T47D (cell line): Measurements from ENCODE around the gene R3HDM2.

ENCODE experiments used
- DNase-seq, 2 experiments: peaks; one replicate each; pipeline versions ENCODE4 v3.0.0 to v3.0.0-alpha.2; 2011 to 2012; ENCODE audit warnings: low read depth in 1 of 2, low spot score in 1 of 2
- JUND ChIP-seq: IDR thresholded peaks from 2 replicates; pipeline ENCODE4 v1.6.1; 2012; ENCODE audit warnings: low read depth
- in situ Hi-C: cut with HindIII; loops from 2 replicates; pipeline ENCODE4 v1.10.0; 2016; ENCODE audit warnings: low sequenced_read_pairs, low pct_unique_long_range_greater_than_20kb

R3HDM2 gene

DNA sequence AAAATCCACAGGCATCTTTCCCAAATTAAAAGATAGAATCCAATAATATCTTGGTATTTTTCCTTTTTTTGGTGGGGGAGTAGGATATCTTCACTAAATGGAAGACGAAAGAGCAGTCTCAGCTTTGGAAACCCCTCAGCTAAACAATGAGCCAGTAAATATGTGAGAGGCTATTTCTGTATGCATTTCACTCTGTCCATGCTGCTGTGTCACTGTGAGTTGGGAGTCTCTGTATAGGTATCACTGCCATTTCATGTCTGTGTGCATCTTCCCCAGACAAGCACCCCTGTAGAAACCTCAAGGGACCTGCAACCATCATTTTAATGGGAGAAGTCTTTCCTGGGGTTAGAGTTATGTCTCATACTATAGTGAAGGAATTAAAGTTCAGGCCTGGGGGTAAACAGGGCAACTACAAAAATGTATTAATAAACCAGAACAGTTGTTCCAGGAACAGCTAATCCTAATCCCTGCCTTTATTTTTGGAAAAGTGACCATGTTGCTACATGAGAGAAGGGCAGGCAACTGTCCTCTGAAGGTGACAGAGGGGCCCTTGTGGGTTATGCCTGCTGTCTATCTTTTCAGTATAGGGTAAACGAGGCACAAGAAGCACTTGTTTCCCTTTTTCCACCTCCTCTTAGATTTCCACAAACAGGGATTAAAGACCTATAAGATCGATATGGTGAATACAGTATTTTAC lies 168.6 kb downstream of the R3HDM2 start:
- in situ Hi-C loops, result no loop called here
- no peak for TF ChIP-seq JUND
- DNase-seq, result no peak

DNA sequence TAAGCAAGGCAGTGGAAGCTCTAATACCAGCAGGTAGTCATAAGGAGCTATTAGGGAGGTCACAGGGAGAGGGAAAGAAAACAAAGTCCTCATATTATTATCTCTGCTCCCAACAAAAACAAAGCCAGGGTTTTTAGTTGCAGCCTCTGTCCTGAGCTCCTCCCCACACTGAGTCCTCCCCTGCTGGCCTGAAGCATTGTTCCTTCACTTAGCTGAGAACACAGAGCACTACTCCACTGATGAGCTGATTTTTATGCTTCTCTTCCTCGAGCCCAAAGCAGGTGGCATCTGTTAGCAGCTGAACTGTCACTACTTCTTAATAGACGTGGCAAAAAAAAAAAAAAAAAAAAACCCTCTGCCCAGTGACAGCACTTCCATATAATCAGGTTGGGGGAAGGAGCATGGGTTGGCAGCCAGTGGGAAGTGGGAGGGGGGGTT lies 169.4 kb downstream of the R3HDM2 start:
- in situ Hi-C loops, result no loop called here
- no peak for DNase-seq
- TF ChIP-seq JUND, result no peak

DNA sequence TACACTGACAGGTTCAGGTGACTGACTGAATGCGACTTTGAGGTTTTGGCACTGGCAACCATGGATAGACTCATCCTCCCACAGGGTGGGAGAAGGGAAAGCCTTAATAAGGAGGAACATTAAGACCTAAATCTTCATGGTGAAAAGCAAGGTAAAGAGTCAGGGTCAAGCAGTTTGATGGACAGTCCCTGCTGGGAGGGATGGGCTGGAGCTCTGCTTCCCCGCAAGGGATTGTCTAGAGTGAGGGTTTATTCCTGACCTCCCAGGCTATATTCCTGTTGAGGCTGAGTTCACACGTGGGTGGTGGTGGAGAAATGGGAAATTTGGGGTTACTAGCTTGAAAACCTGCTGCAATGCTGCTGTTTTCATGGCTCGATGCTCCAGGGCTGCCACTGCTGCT lies 170.5 kb downstream of the R3HDM2 start:
- TF ChIP-seq JUND, result no peak
- in situ Hi-C loops, result no loop called here
- DNase-seq, result no peak

DNA sequence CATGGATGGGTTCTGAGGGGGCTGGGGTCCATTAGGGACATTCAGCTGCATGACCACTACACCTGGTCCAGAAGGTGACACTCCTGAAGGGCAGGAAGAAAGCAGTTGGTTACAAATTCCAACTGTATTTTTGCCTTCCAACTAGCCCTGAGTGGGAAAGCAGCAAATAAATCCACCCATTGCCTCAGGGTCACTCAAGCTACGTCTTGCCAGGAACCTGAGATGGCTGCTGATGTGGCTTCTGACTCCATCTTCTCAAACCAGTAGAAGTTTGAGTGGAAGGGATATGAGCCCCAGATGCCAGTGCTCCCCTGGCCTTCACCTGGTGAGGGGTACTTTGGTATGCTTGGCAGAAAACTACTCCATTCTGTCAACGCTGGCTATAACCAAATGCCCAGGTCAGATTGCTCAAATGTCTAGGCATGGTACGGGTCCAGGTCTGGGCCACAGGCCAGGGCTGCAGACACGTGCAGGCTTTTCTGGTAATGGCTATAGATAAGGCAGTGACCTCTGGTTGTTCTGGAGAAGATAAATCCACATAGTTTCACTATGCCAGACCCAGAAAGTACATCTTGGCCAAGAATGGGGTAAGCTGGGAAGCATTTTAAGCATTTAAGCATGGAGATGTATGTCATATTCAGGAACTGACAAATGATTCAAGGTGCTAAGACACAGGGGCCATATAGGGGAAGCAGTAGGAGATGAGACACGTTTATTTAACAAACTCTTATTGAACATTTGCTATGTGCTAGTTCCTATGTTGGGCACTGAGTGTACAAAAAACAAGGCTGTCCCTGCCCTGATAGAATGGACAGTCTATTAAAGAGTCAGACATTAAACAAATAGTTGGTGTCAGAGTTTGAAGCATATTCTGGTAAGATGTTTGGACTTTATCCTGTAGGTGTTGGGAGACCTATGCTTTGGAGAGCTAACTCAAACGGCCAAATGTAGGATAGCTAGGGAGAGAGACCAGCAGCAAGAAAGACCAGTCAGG lies 171.6 kb downstream of the R3HDM2 start:
- in situ Hi-C loops, result no loop called here
- no peak for DNase-seq
- TF ChIP-seq JUND, result no peak

DNA sequence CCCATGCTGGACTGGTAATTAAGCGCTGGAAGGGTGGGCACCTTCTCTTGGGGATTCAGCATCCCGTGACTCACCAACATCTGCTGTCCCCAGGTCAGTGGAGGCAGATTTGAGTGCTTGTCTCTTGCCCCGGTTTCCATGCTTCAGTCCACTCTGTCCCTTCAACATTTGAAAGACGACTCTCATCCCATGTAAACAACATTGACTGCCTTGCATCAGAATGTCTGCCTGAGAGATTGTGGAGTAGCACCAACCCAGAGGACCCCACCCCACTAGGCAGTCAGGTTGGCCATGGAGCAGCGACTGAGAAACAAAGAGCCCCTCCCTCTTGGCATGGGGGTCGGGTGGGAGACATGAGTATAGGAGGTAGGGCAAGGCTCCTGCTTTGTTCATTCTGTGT lies 174.9 kb downstream of the R3HDM2 start:
- DNase-seq, result no peak
- in situ Hi-C loops, result no loop called here
- no peak for TF ChIP-seq JUND

DNA sequence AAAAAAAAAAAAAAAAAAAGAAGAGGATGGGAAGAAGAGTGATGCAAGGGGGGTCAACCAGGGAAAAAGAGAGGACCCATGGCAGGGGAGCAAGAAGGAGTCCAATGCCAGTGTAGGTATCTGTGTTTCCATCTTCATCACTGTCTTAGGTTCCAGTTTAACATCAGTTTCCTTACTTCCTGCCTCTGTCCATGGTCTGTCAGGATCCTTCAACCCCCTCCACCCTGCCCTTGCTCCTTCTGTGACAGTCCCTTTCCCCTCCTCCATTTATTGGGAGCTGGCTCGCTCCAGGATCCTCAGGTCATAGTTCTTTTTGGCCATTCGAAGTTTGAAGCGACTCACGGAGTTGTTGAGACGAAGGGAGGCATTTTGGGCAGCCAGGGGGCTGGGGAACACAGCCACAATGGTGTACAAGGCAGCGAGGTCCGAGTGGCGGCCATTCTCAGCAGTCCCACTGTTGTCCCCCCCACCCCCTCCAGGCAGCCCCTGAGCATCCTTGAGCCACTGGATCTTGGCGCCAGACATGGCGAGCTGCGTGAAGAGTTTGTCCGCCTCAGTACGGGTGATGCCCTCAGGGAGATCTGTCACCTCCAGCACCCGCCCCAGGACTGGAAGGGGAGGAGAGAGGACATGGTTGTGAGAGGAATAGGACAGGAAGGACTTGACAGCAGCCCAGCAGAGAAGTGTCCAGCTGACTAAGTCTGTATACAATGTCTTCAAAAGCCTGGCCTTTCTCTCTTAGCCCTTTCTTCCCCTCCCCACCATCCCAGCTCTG lies 176.2 kb downstream of the R3HDM2 start:
- no peak for TF ChIP-seq JUND
- in situ Hi-C loops, result no loop called here
- DNase-seq, result no peak

DNA sequence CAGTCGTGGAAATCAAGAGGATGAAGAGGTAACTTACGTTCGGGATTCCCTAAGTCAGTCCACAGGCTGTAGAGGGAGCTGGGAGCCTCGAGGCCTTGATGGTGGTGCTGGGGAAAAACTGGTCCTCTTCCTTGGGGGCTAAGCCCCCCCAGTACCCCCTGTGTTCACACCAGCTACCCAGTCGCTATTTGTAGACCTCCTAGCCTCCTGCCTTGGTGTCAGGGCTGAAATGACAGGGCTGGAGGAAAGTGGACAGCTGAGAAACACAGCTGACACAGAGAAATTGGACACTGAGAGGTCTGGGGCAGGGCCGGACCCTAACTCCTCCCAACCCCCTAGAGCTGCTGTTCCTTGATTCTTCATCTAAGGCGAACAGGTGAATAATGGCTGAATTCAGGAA lies 179.9 kb downstream of the R3HDM2 start, which contains the start of gene STAC3:
STAC3 (minus strand) TSS at position 232 of the 400 bp plus-strand sequence. CDS start 1,551 bp downstream, outside the sequence.
- in situ Hi-C loops, result no loop called here
- DNase-seq, result no peak
- no peak for TF ChIP-seq JUND

DNA sequence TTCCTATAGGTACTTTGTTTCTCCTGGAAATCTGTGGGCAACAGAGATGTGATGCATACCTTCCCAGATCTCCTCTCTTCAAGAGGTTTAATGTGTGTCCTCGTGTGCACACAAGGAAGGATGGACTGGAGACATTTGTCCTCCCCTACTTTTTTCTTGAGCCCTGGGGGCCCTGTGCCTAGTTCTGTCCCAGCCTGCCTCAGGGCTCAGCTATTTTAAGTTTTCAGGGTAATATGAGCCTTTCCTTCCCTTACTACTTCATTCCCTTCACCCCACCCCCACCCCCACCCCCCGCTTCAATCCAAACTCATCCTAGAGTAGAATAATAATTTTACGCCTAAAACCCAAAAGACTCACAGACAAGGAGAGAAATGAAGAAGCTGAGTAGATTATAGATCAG lies 180.3 kb downstream of the R3HDM2 start:
- no peak for DNase-seq
- in situ Hi-C loops, result no loop called here
- TF ChIP-seq JUND, result no peak

DNA sequence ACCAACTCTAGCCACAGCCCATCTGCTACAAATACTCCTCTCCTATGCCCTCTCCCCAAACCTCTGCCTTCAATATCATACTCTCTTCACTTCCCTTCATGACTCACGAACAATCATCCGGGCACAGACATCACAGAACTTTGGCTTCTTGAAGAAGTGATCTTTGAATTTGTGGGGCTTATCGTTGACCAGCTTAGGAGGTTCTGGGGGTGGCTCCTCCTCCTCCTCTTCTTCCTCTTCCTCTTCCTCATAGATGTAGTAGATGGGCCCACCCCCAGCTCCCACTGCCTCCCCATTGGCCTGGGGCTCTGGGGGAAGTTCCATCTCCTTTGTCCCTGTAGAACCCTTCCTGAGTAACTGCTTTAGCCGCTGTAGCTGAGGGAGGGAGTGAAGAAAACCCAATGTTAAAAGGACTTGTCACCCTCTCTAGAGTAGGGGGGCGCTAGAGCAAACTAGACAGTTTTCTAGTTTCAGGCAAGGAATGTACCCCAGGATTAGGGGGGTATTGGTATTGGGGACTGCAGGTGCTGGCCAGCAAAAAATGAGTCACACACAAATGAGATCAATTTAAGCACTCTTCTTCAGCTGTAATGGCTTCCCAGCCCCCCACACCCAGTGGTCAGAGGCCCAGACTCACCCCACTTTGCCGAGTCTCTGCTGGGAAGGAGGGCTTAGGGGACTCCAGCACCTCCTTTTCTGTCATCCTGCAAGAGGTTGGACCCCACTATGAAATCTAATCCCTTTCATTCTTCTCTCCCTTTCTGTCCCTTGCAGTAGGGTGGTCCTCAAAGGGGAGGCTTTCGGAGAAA lies 181.7 kb downstream of the R3HDM2 start:
- no peak for DNase-seq
- in situ Hi-C loops, result no loop called here
- no peak for TF ChIP-seq JUND

DNA sequence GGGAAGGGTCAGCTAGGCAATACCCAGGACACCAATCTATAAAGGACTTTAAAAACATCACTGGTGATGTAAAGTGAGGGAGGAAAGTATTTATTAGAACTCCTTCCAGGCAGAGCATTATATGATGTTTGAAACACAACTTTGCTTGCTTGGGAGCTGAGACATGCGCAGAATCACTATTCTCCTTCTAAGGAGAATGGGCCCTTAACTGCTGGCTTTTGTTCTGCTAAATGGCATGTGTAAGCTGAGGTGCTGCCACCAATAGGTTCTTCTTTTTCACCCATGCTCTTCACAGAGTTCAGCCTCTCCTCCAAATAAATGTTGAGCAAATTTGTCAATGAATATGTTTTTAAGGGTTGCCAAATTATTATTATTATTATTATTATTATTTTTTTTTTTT lies 183.8 kb downstream of the R3HDM2 start:
- no peak for DNase-seq
- no peak for TF ChIP-seq JUND
- in situ Hi-C loops, result no loop called here

DNA sequence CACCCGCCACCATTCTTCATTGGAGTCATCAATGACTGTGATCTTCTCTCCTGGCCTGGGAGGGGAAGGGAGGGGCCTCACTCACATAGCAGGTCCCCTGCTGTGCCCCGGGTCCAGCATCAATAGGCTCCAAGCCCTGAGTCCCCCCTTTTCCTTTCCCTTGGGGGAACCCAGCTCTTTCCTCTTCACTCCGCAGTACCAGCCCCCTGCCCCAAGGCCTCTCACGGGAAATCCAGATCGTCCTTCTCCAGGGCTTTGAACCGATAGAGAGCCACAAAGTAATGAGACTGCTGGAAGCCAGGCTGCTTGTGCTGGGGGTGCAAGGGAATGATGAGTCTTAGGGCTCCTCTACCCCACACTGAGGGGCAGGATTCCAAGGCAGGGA lies 186.5 kb downstream of the R3HDM2 start:
- no peak for DNase-seq
- in situ Hi-C loops, result no loop called here
- TF ChIP-seq JUND, result no peak
